Right lung (tissue), 5 donors: ENCODE data around the gene PCSK2. TPM values are rescaled to one million over a fixed set of nuclear protein-coding genes. Genes with fewer than 3 reads are reported as not detected.

Experiments
- DNase-seq, 2 donors: peaks; one replicate each; pipeline ENCODE4 v3.0.0-alpha.2; 2013
- polyA plus RNA-seq, 5 donors: library from polyadenylated mRNA; unstranded; fragments of 120-200 nt; gene quantifications; one replicate each; pipeline versions ENCODE4 v1.2.1 to v1.2.3, GENCODE V29; 2013; ENCODE audit warnings: inconsistent platforms in 1 of 5, low replicate concordance in 1 of 5; ENCODE audit not compliant: insufficient read length in 5 of 5, insufficient read depth in 1 of 5

Gene PCSK2
- polyA plus RNA-seq, 5 donors = 0.23 to 0.69 (median 0.47) TPM

DNA sequence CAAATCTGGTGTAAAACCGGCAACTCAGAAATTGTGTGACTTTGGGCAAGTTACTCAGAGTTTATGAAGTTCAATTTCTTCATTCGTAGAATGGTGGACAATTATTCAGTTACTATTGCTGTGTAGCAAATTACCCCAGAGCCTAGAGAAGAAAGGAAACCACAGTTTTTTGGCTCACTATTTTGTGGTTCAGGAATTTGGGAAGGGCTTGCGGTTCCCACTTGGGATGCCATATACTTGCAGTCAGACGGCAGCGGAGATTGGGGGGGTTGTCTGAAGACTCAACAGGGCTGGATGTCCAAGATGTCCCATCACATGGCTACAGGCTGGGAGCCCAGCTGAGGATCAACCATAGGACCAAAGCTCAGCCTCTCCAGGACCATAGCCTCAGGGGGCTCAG is 108.1 kb downstream of the PCSK2 start:
- no peak for DNase-seq

DNA sequence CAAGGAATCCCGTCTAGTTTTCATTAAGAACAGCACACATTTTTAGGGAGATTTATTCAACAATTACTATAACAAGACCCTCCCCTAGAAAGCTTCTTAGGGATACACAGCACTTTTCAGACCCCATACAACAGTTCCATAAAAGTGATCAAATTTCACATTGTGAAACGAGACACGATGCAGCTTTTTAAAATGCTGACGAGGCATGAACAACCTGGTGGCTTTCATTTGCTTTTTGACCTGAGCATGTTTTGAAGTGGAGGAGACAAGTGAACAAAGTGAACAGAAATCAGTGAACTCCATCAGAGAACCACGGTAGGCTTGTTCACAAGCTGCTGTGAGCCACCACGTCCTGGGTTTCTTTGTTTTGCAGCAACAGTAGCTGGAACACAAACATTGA is 112.2 kb downstream of the PCSK2 start:
- DNase-seq = no peak

DNA sequence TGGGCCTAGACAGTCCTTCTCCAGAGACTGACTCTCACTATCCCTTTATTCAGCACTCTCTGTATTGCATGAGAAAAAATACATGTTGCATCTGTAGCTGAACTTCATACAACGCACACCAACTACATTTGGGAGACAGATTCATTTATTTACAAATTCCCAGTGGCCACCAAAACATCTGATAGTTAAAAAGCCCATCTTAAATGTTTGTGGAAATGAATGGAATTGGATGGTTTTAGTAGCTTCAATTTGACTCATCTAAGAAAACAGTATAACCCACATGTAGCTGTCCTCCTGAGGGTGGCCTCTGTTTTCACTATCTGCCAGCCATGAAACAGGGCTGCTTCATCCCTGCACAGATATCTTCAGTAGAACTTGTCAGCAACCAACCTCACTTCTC is 116.3 kb downstream of the PCSK2 start:
- no peak for DNase-seq

DNA sequence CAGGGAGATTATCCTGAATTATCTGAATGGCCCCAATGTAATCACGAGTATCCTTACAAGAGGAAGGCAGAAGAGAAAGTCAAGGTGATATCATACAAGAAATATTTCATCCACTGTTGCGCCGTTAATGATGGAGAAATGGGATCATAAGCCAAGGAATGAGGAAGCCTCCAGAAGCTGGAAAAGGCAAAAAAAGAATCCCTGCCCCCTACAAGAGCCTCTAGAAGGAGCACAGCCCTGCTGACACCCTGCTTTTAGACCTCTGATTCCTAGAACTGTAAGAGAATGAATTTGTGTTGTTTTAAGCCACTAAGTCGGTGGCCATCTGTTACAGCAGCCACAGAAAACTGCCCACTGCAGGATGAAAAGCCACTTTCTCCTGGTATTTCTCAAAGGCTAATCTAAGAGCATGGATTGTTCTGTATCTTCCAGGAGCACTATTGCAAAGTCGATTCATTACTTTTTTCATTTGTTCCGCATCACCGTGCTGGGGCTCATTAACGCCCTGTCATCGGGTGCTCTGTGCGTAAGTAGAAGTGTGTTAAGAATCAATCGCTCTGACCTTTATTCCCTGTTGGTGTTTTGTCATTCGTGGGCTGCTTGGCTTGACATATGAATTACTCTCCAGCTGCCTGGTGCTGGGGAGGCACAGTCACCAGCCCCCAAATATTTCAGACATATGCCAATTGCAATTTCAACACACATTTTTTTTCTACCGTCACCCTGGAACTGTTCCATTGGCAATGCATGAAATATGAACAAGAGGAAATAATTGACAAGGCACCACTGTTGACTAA is 117.0 kb downstream of the PCSK2 start:
- peak; percentile 50 to 67 for DNase-seq

DNA sequence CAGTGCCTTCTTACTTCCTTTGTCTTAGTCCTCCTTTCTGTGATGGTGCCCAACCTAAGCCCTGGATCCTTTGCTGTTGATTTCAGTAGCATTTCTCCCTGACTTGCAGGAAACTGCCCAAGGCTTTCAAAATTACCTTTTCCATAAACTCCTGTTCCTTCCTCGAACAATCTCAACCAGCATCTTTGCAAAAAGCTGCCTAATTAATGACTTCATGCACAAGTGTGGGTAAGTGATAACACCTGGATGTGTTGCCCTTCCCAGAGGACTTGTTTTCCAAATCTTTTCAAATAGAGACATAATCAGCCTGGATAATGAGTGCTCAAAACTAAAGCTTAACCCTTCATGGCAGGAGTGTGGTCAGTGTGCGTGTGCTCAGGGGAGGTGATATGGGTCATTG is 118.0 kb downstream of the PCSK2 start:
- DNase-seq = peak; percentile 19 to 33

DNA sequence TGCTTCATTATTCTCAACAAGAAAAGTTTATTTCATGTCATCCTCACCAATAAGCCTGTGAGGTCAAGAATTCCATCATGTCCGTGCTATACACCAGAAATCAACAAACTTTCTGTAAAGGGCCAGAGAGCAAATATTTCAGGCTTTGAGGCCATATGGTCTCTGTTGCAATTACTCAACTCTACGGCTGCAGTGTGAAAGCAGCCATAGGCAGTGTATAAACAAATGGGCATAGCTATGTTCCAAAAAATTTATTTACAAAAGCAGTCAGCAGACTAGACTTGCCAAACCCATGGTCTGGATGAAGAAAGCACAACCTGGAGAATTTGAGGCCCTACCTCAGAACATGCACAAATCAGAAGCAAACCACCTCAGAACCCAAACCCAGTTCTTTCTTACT is 118.5 kb downstream of the PCSK2 start:
- DNase-seq = peak; percentile 34

DNA sequence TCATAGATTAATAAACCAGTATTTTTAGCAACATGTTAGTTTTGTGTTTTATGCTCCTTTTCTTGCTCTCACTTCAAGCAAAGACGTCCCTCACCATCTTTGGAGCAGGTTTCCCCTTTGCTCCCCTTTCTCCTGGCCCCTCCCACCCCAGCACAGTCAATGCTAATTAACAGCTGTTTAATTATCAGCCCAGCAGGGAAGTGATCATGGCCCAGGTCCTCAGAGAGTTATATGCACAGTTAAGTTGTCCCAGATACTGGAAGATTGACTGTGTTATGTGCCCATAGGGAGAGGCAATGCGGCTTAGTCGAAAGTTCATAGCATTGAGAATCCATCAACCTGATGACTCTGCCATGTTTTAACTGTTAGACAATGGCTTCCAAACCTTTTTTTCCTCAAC is 123.5 kb downstream of the PCSK2 start:
- DNase-seq = no peak

DNA sequence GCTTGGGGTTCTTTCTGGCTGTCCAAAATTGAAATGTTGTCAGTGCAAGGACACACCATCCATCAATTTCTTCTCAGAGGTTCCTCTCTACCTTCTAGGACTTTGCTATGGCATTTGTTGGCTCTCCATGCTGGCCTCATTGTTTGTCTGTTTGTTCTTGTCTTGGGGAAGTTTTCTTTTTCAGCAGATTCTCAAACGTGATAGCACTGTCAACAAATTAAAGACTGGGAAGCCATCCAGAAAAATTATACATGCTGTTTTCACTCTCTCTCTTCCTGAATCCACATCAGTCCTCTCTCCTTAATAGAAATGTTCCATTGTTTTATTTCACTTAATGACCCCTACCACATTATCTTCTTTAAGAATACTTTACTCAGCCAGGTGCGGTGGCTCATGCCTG is 130.4 kb downstream of the PCSK2 start:
- peak; percentile 16 to 23 for DNase-seq

DNA sequence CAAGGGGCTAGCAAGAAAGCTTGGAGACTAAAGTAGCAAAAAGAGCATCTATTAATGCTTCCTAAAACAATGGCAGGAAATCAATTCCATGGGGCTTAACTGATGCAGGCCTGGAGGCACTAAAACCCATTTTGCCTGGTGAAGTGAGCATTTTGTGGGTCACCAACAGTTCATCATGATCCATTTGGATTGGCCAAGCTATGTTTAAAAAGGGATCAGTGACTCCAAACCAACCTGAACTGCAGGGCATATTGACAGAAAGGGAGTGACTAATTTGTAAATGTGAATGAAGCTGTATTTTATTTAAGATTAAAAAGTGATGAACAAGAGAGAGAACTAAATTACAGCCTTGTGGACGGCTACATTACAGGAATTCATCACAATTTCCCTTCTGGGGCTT is 132.0 kb downstream of the PCSK2 start:
- no peak for DNase-seq

DNA sequence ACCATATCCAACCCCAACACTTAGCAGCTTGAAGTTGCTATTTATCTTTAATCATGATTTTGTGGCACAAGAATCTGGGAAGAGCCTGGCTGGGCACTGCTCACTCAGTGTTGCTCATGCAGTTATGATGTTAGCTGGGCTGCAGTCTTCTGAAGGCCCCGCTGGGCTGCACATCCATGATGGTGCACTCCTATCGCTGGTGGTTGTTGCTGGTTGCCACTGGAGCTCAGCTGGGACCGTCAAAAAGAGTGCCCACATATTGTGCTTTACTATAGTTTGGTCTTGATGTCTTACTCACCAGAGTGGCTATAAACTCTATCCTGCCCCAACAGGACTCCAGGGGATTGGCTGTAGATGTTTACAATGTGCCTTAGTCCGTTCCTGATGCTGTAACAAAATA is 137.8 kb downstream of the PCSK2 start:
- no peak for DNase-seq

DNA sequence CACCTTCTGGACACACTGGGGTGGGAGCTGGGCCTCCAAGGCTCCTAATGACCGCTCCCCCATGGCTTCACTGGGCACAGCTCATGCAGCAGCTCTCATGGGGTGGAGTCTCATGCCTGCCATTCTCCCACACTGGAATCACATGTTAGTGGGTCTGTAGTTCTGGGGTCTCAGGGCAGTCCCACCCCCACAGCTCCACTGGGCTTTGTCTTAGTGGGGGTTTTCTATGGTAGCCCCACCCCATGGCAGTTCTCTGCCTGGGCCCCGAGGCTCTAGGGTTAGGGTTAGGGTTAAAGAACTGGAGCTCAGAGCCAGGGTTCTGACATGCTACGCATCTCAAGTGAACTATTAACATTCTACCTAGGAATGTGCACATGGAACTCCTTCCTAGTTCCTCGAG is 139.0 kb downstream of the PCSK2 start:
- no peak for DNase-seq

DNA sequence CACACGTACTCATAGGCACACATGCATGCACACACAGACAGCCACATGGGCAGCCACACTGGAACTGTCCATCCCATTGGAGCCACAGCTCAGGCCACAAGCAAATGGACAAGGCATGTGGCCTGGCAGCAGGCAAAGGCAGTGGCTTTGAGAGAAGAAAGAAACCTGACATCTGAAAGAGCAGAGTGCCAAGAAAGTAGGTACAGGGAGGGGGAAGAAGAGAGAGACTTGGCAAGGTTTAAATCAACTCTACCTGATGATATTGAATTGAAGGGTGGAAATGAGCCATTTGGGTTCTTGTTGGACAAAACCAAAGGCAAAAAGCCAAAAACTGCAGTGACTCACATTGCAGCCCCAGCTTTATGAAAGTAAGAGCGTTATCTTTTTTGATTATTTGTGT is 142.7 kb downstream of the PCSK2 start:
- no peak for DNase-seq

DNA sequence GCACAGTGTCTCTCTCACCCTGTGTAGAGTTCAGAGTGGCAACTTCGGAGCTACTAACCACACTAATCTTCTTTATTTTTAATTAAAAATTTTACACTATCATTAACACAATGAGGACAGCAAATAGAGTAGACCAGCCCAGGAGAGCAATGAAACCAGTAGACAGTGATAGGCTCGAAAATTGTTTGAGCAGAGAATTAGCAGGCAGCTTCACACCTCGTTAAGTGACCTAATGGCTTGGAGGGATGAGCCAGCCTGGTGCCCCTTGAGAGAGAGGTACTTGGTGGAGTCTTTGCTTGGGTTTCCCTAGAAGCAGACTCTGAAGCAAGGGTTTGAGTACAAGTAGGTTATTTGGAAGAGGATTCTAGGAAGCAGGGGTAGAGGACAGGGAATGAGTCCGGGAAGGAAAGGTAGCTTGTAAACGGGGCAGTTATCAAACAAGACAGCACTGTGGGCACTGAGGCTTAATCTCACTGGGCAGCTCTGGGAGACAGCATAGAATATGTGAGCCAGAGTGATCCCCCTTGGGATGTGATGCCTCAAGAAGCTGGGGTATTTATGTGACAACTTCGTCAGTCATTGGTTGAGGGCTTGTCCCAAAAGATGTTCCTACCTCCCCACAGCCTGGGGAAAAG is 146.1 kb downstream of the PCSK2 start:
- no peak for DNase-seq

DNA sequence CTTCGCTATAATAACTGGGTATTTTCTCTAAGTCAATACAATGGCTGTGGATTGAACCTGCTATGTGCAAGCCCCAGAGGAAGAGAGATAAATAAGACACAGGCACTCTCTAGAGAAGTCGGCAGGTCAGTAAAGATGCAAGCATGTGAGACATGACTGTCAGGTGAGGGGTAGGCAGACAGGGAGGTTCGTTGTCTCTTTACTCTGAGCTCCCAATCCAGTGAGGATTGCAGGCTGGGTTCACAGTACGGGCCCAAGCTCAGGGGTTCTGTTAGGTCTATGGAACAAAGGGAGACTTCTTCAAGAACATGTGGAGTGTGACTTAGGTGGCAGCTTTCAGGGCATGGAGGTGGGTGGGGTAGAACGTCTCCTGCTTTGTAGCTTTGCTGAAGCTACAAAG is 147.2 kb downstream of the PCSK2 start:
- no peak for DNase-seq

DNA sequence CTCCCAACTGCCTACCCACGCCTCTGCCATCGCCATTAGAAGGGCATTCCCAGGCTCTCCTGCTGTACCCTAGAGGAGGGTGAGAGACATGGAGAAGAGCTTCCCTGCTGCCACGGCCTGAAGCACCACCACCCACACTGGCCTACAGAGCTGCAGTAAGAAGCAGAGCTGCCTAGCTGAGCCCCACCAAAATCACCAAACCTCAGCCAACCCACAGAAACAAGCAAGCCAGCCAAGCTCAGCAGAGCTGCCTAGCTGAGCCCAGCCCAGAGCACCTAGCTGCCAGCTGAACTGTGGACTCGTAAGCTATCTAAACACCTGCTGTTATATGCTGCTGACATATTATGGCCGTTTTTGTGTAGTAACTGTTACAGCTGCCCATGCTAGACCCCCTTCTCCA is 149.2 kb downstream of the PCSK2 start:
- DNase-seq = no peak

DNA sequence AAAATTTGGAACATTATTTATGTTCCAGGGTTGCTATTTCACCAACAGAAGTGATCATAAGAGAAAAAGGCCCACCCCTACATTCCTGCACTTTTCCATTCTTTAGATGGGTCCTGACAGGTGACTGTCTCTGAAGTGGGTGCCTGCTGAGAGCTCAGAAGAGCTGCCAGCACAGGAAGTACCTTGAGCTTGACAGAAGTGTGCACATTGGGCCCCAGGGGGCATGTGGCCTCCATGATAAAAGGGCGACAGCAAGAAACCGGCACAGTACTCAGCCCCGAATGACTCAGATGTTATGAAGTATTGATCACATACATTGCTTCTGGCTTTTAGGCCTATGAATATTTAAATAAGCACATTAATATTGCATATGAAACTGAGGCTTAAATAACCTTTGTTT is 150.4 kb downstream of the PCSK2 start:
- no peak for DNase-seq

DNA sequence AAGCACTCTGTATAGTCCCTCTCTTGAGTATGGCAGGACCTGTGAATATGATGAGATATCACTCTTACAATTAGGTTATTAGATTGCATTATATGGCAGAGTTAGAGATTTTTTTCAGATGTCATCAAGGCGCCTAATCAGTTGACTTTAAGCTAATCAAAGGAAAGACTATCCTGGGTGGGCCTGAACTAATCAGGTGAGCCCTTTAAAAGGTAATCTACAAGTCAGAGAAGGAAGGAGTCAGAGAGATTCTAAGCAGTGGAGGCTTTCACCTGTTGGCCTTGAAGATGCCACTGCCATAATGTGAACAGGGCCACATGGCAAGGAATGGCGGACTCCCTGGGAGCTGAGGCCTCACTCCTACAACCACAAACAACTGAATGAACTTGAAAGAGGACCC is 152.8 kb downstream of the PCSK2 start:
- no peak for DNase-seq

DNA sequence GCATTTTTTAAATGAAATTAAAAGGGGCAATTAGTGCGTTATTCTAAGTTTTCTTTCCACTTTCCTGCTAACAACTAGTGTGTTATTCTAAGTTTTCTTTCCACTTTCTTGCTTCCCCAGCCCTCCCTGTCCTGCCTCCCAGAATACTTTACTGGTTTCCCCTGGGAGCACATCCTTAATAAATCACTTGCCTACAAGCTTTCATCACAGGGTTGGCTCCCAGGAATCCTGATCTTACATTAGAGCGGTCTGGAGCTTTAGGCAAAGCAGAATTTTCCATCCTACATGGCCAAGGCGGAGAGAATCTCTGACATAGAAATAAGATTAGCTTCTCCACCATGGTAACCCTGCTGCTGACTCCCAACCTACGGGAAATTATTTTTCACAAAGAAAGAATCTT is 154.0 kb downstream of the PCSK2 start:
- DNase-seq = no peak

DNA sequence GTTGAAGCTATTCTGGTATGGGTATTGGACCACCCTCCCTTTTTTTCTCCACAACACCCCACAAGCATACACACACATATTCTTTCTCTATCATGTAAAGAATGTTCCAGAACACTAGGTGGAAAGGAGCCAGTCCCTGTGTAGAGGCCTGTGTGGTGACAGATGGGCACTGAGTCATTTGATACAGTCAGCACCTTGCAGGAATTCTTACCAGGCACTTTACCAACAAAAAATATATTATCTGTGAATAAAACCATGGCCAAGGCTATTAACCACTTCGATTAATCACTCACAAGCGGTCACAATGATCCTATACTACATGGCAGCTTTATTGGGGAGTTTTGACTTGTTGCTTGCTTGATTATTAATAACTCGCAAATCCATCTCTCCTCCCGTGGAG is 154.9 kb downstream of the PCSK2 start:
- no peak for DNase-seq

DNA sequence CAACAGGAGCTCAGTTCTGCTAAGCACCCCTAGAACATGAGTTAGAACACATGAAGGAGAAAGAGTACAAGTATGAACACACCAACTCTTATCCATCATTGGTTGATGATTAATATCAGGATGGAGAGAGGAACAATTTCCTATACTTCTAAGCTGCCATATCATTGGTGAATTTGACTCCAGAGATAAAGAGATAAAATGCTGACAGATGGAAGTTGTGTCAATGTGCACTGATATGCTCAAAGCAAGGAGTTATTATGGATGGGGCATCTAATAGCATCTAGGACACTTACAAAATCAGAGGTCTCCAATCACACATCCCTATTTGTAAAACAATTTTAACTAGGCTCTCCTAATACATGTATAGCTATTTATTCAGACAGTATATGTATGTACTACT is 159.0 kb downstream of the PCSK2 start:
- no peak for DNase-seq

DNA sequence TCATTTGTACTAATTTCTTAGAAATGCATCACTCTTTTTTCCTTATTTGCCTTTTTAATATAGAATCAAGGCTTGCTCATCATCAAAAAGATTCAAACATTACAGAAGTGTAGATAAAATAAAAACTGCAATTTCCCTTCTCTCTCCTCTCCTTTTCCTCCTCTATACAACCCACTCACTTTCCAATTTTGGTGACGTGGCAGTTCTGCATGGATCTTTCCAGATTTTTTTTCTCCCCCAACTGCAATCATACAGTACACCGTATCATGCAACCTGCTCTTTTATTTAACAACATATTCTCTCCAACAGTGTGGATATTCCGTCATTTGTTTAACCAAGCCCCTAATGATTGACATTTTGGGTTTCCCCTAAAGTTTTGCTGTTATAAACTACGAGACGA is 163.8 kb downstream of the PCSK2 start:
- DNase-seq = no peak

DNA sequence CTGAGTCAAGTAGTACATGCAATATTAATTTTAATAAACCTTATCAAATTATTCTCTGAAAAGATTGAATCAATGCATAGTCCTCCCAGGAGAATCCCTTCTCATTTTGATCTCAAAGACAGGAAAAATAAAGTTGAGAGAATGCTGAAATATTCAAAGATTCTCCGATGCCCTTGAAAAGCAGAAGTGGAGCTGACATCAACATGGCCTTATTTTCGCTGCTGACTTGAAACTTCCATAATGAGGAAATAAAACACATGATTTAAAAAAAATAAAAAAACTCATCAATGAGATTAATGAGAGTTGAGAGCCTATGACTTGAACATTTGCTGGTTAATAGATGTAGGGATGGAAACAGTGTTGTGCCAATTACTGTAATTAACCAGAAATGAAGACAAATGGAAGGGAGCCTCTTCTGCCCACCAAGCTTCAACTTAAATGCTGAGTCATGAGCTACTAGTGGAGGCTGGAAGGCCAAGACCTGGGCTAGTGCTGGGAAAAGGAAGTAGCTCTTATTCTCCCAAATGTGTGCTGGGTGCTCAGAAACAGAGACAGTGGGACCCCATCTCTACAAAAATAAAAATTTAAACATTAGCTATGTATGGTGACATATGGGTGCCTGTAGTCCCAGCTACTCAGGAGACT is 164.4 kb downstream of the PCSK2 start:
- DNase-seq = no peak

DNA sequence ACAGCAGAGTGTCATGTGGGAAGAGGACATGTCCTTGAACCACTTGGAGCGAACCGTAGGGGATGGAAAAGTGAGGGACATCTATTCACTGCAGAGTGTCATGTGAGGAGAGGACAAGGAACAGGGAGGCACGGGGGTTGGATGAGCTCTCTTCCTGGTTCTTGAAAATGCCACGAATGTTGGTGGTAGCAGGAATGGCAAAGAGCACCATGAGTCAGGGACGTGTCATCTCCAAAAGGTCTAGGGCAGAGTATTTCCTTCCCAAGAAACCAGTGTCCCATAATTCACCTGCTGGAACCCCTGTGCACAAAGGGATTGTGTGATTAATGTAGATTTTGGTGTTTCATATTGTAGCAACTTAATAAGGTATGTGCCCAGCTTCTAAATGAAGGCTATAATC is 167.6 kb downstream of the PCSK2 start:
- no peak for DNase-seq
